HEK293 (cell line): Measurements from ENCODE around the gene SLC35E3.

Source experiments
- CTCF ChIA-PET: fragments of 350-600 bp; formaldehyde crosslinking; extraction: SDS; loops from one replicate; lab custom pipeline; 2021; ENCODE audit warnings: antibody characterized with exemption; lab: Yijun Ruan, JAX
- POLR2A ChIA-PET: fragments of 300-600 bp; formaldehyde crosslinking; extraction: SDS; loops from one replicate; lab custom pipeline; 2020; ENCODE audit warnings: antibody characterized with exemption, inconsistent platforms; lab: Yijun Ruan, JAX
- H3K27ac ChIP-seq: fragments of 200-500 bp; sonication (Bioruptor generic); 2 replicates; pipeline ENCODE4 v1.5.1; 2014; ENCODE audit warnings: low read depth, low read length, control low read depth, inconsistent platforms; ENCODE audit errors: extremely low read depth
- H3K36me3 ChIP-seq, 2 experiments: fragments of 200-500 bp in 1 of 2; sonication (Bioruptor generic) in 1 of 2; 1 replicate in 1 of 2; 2 replicates in 1 of 2; pipeline ENCODE4 v1.5.1; 2014 to 2017; ENCODE audit warnings: inconsistent platforms in 2 of 2, low read length in 2 of 2; ENCODE audit not compliant: control insufficient read depth in 2 of 2, insufficient read depth in 1 of 2
- H3K4me1 ChIP-seq: fragments of 200-500 bp; sonication (Bioruptor generic); 2 replicates; pipeline ENCODE4 v1.5.1; 2014; ENCODE audit warnings: mild to moderate bottlenecking, low read length, inconsistent platforms; ENCODE audit not compliant: control insufficient read depth, insufficient read depth
- H3K4me3 ChIP-seq: 2 replicates; pipeline ENCODE4 v1.5.1; 2011; ENCODE audit warnings: low read depth, mild to moderate bottlenecking, control low read depth, low read length, moderate library complexity
- H3K9me3 ChIP-seq: fragments of 200-500 bp; sonication (Bioruptor generic); 2 replicates; pipeline ENCODE4 v1.5.1; 2014; ENCODE audit warnings: low read depth, low read length, inconsistent platforms; ENCODE audit not compliant: control insufficient read depth, insufficient read depth
- ELK4 ChIP-seq: IDR thresholded peaks from 2 replicates; pipeline ENCODE4 v1.6.1; 2011; ENCODE audit warnings: mild to moderate bottlenecking, low read depth, low read length, borderline replicate concordance
- OVOL3 ChIP-seq: fragments of 450-650 bp; formaldehyde crosslinking; IDR thresholded peaks from 2 replicates; pipeline ENCODE4 v1.5.1; 2016; ENCODE audit warnings: missing biosample characterization, missing genetic modification characterization
- PRDM1 ChIP-seq: fragments of 450-650 bp; formaldehyde crosslinking; IDR thresholded peaks from 2 replicates; pipeline ENCODE4; 2016; ENCODE audit warnings: missing biosample characterization, missing genetic modification characterization
- PRDM10 ChIP-seq: fragments of 450-650 bp; formaldehyde crosslinking; IDR thresholded peaks from 2 replicates; pipeline ENCODE4 v1.5.1; 2016; ENCODE audit warnings: missing biosample characterization, missing genetic modification characterization
- SP7 ChIP-seq: fragments of 450-650 bp; formaldehyde crosslinking; IDR thresholded peaks from 2 replicates; pipeline ENCODE4 v1.5.1; 2016; ENCODE audit warnings: missing biosample characterization, missing genetic modification characterization
- TSHZ1 ChIP-seq: fragments of 450-650 bp; formaldehyde crosslinking; IDR thresholded peaks from 2 replicates; pipeline ENCODE4 v1.5.1; 2016; ENCODE audit warnings: missing biosample characterization, missing genetic modification characterization, borderline replicate concordance
- ZBTB8A ChIP-seq: fragments of 450-650 bp; formaldehyde crosslinking; IDR thresholded peaks from 2 replicates; pipeline ENCODE4 v1.5.1; 2016; ENCODE audit warnings: missing biosample characterization, missing genetic modification characterization
- ZNF155 ChIP-seq: fragments of 450-650 bp; formaldehyde crosslinking; IDR thresholded peaks from 2 replicates; pipeline ENCODE4 v1.5.1; 2016; ENCODE audit warnings: missing biosample characterization, missing genetic modification characterization
- ZNF24 ChIP-seq: fragments of 450-650 bp; formaldehyde crosslinking; IDR thresholded peaks from 2 replicates; pipeline ENCODE4 v1.5.1; 2016; ENCODE audit warnings: missing biosample characterization, missing genetic modification characterization
- ZNF416 ChIP-seq: fragments of 450-650 bp; formaldehyde crosslinking; IDR thresholded peaks from 2 replicates; pipeline ENCODE4 v1.5.1; 2016; ENCODE audit warnings: missing biosample characterization, missing genetic modification characterization
- ZNF501 ChIP-seq: fragments of 450-650 bp; formaldehyde crosslinking; IDR thresholded peaks from 2 replicates; pipeline ENCODE4 v1.5.1; 2016; ENCODE audit warnings: missing biosample characterization, missing genetic modification characterization
- ZNF510 ChIP-seq: fragments of 450-650 bp; formaldehyde crosslinking; IDR thresholded peaks from 2 replicates; pipeline ENCODE4 v1.5.1; 2018; ENCODE audit warnings: mild to moderate bottlenecking, missing genetic modification characterization, missing biosample characterization; ENCODE audit not compliant: insufficient replicate concordance
- ZNF585B ChIP-seq: fragments of 450-650 bp; formaldehyde crosslinking; IDR thresholded peaks from 2 replicates; pipeline ENCODE4 v1.5.1; 2016; ENCODE audit warnings: missing biosample characterization, missing genetic modification characterization
- ZNF639 ChIP-seq: fragments of 450-650 bp; formaldehyde crosslinking; IDR thresholded peaks from 2 replicates; pipeline ENCODE4 v1.5.1; 2016; ENCODE audit warnings: missing biosample characterization, missing genetic modification characterization
- ZNF670 ChIP-seq: fragments of 450-650 bp; formaldehyde crosslinking; IDR thresholded peaks from 2 replicates; pipeline ENCODE4 v1.5.1; 2016; ENCODE audit warnings: missing biosample characterization, missing genetic modification characterization, low read depth
- ZNF768 ChIP-seq: fragments of 450-650 bp; formaldehyde crosslinking; IDR thresholded peaks from 2 replicates; pipeline ENCODE4 v1.5.1; 2018; ENCODE audit warnings: missing biosample characterization, mild to moderate bottlenecking, missing genetic modification characterization
- ZNF830 ChIP-seq: fragments of 450-650 bp; IDR thresholded peaks from 2 replicates; pipeline ENCODE4 v1.5.0; 2018; ENCODE audit warnings: missing biosample characterization, missing genetic modification characterization, low read depth, mild to moderate bottlenecking, moderate library complexity

Gene SLC35E3

GRCh38 chr12:68804657-68805591 is 58.9 kb downstream of the SLC35E3 start:
- TF ChIP-seq ZBTB8A: no peak
- TF ChIP-seq ZNF830 (tag by site-specific recombination): no peak
- TF ChIP-seq OVOL3: no peak
- TF ChIP-seq ZNF768 (tag by site-specific recombination): no peak
- peak; percentile 50; the same call in 1 of the 2 replicates for TF ChIP-seq PRDM10 (tag by site-specific recombination)
- no peak for TF ChIP-seq ZNF155 (tag by site-specific recombination)
- no peak for TF ChIP-seq TSHZ1 (tag by site-specific recombination)
- TF ChIP-seq ELK4: no peak
- peak; percentile 40 for TF ChIP-seq PRDM1 (tag by site-specific recombination)
- 0 out of 2 replicates have a peak, but pooled peaks have one; percentile 14 for TF ChIP-seq SP7 (tag by site-specific recombination)
- ChIA-PET CTCF (interaction anchor here (0.5 to 0.6 kb wide), 2 partner anchors 17 to 69 kb away, joined by 3 to 4 read pairs; no protein-coding TSS in a partner anchor), POLR2A (no interaction called here)
- Histone ChIP-seq H3K27ac (no peak overlapping the region), H3K4me3 (no peak overlapping the region), H3K9me3 (no peaks in the 10 kb centered on the region), H3K4me1 (no peaks in the 10 kb centered on the region; the same call in 1 of the 2 replicates), H3K36me3 (peaks cover 6 to 10% of the 10 kb centered on the region in 2 experiments)

GRCh38 chr12:68805592-68806120 is 59.7 kb downstream of the SLC35E3 start:
- Histone ChIP-seq H3K36me3 (peaks cover 12 to 13% of the 10 kb centered on the region in 2 experiments), H3K4me1 (no peaks in the 10 kb centered on the region; the same call in 1 of the 2 replicates), H3K4me3 (no peak overlapping the region), H3K9me3 (no peaks in the 10 kb centered on the region), H3K27ac (no peak overlapping the region)
- ChIA-PET CTCF (interaction anchor here (0.5 kb wide), 1 partner anchor 70 kb away, joined by 3 read pairs; no protein-coding TSS in a partner anchor), POLR2A (no interaction called here)
- no peak for TF ChIP-seq ZNF510 (tag by site-specific recombination)
- no peak for TF ChIP-seq ZNF585B
- TF ChIP-seq ZNF501 (tag by site-specific recombination): no peak
- TF ChIP-seq ZNF639 (tag by site-specific recombination): no peak
- no peak for TF ChIP-seq PRDM10 (tag by site-specific recombination)
- TF ChIP-seq ZNF670 (tag by site-specific recombination): no peak
- no peak for TF ChIP-seq ZNF416 (tag by site-specific recombination)
- TF ChIP-seq ZNF24 (tag by site-specific recombination): no peak
